ENCODE results near the gene TTC7B.

Gene TTC7B

DNA sequence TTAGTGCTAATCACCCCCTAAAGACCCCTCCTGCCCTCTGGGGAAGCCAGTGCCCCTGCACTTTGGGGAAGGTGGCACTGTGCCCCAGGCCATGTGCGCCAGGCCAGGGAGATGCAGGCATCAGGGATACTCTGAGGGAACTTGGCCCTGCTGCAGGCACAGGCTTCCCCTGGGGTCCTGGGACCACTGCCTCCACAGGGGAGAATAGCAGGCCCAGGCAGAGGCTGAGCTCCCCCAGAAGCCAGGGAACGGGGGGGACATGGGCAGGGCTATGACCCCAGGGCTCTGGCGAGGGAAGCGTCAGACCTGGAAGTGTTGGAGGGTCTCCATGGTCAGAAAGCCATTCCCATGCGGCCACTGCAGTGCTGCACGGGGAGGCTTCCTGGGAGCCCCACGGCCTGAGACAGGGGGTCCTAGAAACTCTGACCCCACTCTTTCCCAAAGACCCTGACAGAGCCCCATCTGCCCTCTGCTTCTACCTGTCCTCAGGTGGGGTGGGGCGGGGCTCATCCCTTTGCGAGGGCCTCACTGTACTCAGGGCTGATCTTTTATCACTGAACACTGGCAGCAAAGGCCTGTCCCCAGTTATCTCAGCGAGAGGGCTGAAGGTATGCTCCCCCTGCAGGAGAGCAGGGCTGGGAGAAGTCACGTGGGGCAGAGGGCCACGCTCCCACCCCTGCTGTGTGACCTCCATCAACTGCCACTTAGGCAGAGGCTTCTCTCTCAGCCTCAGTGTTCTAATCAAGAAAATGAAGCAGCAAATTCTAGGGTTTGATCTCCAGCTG is 259.4 kb downstream of the TTC7B start:
- TF ChIP-seq, protein P1, sequence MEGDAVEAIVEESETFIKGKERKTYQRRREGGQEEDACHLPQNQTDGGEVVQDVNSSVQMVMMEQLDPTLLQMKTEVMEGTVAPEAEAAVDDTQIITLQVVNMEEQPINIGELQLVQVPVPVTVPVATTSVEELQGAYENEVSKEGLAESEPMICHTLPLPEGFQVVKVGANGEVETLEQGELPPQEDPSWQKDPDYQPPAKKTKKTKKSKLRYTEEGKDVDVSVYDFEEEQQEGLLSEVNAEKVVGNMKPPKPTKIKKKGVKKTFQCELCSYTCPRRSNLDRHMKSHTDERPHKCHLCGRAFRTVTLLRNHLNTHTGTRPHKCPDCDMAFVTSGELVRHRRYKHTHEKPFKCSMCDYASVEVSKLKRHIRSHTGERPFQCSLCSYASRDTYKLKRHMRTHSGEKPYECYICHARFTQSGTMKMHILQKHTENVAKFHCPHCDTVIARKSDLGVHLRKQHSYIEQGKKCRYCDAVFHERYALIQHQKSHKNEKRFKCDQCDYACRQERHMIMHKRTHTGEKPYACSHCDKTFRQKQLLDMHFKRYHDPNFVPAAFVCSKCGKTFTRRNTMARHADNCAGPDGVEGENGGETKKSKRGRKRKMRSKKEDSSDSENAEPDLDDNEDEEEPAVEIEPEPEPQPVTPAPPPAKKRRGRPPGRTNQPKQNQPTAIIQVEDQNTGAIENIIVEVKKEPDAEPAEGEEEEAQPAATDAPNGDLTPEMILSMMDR (IDR thresholded peaks at IDR 0.05; ENCODE audit: insufficient read depth, low read length, poor library complexity, severe bottlenecking) = no peak
- no peak for TF ChIP-seq EZH2phosphoT487 (conservative IDR thresholded peaks at IDR 0.05; ENCODE audit: low read length)
- Histone ChIP-seq H3K36me3 (ENCODE audit: low read length) (no peaks in the 10 kb centered on the region), H3K9me3 (ENCODE audit: insufficient read depth, low read length) (no peaks in the 10 kb centered on the region), H2AFZ (ENCODE audit: low read depth, low read length, severe bottlenecking) (no peak overlapping the region), H3K9me2 (replicated peaks; ENCODE audit: insufficient read depth, low read length) (no peaks in the 10 kb centered on the region), H3K4me3 (ENCODE audit: insufficient read depth, low read length, poor library complexity, severe bottlenecking) (no peak overlapping the region), H3K27ac (ENCODE audit: low read depth, low read length) (no peak overlapping the region), H4K20me1 (ENCODE audit: low read depth, low read length) (no peaks in the 10 kb centered on the region), H3K9ac (ENCODE audit: low read length) (no peak overlapping the region), H3K27me3 (ENCODE audit: low read length) (no peaks in the 10 kb centered on the region), H3F3A (ENCODE audit: insufficient read depth) (no peaks in the 10 kb centered on the region), H3K79me2 (ENCODE audit: insufficient read depth, low read length) (no peaks in the 10 kb centered on the region), H3K4me2 (ENCODE audit: low read depth, low read length, poor library complexity, severe bottlenecking) (no peak overlapping the region)

DNA sequence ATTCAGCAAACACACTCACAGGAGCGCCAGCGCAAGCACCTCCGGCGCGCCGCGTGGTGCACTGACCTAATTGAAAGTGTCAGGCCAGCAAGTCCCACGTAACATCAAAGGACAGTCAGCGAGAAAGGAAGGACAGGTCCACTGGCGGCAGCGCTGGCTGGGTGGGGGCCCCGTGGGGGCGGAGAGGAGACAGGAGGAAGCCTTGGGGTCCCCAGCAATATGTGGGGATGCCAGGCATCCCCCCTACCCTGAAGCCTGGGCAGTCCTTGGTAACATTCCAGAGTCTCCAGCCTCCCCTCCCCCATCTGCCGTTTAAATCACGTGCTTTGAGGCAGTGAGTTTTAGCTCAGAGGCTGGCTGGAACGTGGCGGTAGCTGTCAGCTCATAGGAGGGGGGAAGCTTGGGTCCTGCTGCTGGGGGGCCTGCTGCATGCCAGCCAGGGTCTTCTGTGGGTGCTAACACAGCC is 260.2 kb downstream of the TTC7B start:
- Histone ChIP-seq H3K9ac (ENCODE audit: low read length) (no peak overlapping the region), H3F3A (ENCODE audit: insufficient read depth) (no peaks in the 10 kb centered on the region), H3K9me3 (ENCODE audit: insufficient read depth, low read length) (no peaks in the 10 kb centered on the region), H3K9me2 (replicated peaks; ENCODE audit: insufficient read depth, low read length) (no peaks in the 10 kb centered on the region), H3K4me2 (ENCODE audit: low read depth, low read length, poor library complexity, severe bottlenecking) (no peak overlapping the region), H3K27ac (ENCODE audit: low read depth, low read length) (no peak overlapping the region), H4K20me1 (ENCODE audit: low read depth, low read length) (no peaks in the 10 kb centered on the region), H2AFZ (ENCODE audit: low read depth, low read length, severe bottlenecking) (no peak overlapping the region), H3K4me3 (ENCODE audit: insufficient read depth, low read length, poor library complexity, severe bottlenecking) (no peak overlapping the region), H3K79me2 (ENCODE audit: insufficient read depth, low read length) (no peaks in the 10 kb centered on the region), H3K36me3 (ENCODE audit: low read length) (no peaks in the 10 kb centered on the region), H3K27me3 (ENCODE audit: low read length) (no peaks in the 10 kb centered on the region)
- TF ChIP-seq, protein P1 (IDR thresholded peaks at IDR 0.05; ENCODE audit: insufficient read depth, low read length, poor library complexity, severe bottlenecking) = no peak
- no peak for TF ChIP-seq EZH2phosphoT487 (conservative IDR thresholded peaks at IDR 0.05; ENCODE audit: low read length)

DNA sequence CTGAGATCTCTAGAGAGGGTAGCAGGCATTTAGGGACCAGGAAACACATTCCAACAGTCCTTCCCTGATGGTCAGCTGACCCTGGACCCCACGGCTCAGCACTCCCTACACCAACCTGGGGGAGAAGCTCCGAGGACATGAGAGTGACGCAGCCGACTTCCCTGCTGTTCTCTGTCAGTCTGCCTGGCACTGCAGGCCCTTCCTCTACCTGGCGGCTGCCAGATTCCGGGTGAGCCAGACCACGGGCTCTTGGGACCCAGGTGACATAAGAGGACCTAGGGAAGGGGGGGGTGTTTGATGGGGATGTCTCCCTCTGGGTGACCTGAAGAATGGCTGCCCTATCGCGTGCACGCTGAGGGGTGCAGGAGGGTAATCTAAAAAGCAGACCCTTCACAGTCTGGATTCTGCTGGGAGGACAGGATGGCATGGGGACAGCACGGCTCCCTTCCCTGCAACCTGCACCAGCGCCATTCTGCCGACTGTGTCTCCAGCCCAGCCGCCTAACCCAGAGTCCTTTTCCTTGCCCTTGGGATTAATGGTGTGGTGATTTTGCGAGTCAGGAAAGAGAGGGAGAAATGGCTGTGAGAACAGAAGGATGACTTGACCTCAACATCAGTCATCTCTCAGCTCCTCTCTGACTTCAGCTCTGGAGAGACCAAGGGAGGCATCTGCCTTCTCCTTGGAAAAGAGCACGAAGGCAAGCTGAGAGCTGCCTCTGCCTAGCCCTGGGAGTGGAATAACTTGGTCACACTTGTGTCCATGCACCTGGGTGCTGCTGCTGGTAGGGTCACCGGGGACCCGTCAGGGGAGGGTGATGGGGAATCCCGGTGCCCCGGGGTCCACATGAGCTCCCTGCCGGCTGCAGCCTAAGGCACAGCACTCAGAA is 260.9 kb downstream of the TTC7B start:
- H2AFZ ChIP-seq (ENCODE audit: low read depth, low read length, severe bottlenecking) = no peak overlapping the region

More for the DNA sequence above, 260.9 kb downstream of the TTC7B start:
- Histone ChIP-seq H3K79me2 (ENCODE audit: insufficient read depth, low read length) (no peaks in the 10 kb centered on the region), H3K9ac (ENCODE audit: low read length) (no peak overlapping the region), H4K20me1 (ENCODE audit: low read depth, low read length) (no peaks in the 10 kb centered on the region), H3K27ac (ENCODE audit: low read depth, low read length) (no peak overlapping the region), H3K36me3 (ENCODE audit: low read length) (no peaks in the 10 kb centered on the region), H3K27me3 (ENCODE audit: low read length) (no peaks in the 10 kb centered on the region), H3F3A (ENCODE audit: insufficient read depth) (no peaks in the 10 kb centered on the region), H3K4me2 (ENCODE audit: low read depth, low read length, poor library complexity, severe bottlenecking) (no peak overlapping the region), H3K9me2 (replicated peaks; ENCODE audit: insufficient read depth, low read length) (no peaks in the 10 kb centered on the region), H3K9me3 (ENCODE audit: insufficient read depth, low read length) (no peaks in the 10 kb centered on the region), H3K4me3 (ENCODE audit: insufficient read depth, low read length, poor library complexity, severe bottlenecking) (no peak overlapping the region)
- TF ChIP-seq, protein P1 (IDR thresholded peaks at IDR 0.05; ENCODE audit: insufficient read depth, low read length, poor library complexity, severe bottlenecking) = no peak
- TF ChIP-seq EZH2phosphoT487 (conservative IDR thresholded peaks at IDR 0.05; ENCODE audit: low read length) = no peak

Measured in SU-DHL-6 (cell line).